A673 (cell line): Measurements from ENCODE around the gene MYO15B. TPM values are rescaled to one million over a fixed set of nuclear protein-coding genes. Genes with fewer than 3 reads are reported as not detected.

Experiments used
- BruUV-seq: library from RNA; stranded (reverse); fragments of 400-500 nt; replicated peaks from 2 replicates; lab custom pipeline; 2021; lab: Mats Ljungman, UMichigan
- CTCF ChIA-PET: fragments of 300-600 bp; sonication (Branson Sonifier 250); formaldehyde crosslinking; loops from one replicate; lab custom pipeline; 2022; ENCODE audit warnings: antibody characterized with exemption; lab: Charles Lee
- POLR2A ChIA-PET: fragments of 300-600 bp; sonication (Branson Sonifier 250); formaldehyde crosslinking; loops from one replicate; lab custom pipeline; 2022; ENCODE audit warnings: antibody characterized with exemption; ENCODE audit not compliant: low non-redundant PET; lab: Charles Lee
- DNase-seq: peaks from one replicate; pipeline ENCODE4 v3.0.0-alpha.2; 2015; ENCODE audit warnings: low spot score
- H3K27ac ChIP-seq: fragments of 200-600 bp; sonication (generic); 2 replicates; pipeline ENCODE4 v1.5.1; 2016; ENCODE audit warnings: mixed run types, low read depth, mild to moderate bottlenecking, mixed read lengths, antibody characterized with exemption, low read length; ENCODE audit not compliant: poor library complexity, severe bottlenecking
- H3K27me3 ChIP-seq: fragments of 200-600 bp; sonication (generic); replicated peaks from 2 replicates; pipeline ENCODE4 v1.6.1; 2017; ENCODE audit warnings: mixed run types, low read depth, mild to moderate bottlenecking, mixed read lengths, antibody characterized with exemption, low read length; ENCODE audit not compliant: insufficient read depth, poor library complexity
- H3K36me3 ChIP-seq: fragments of 200-600 bp; sonication (generic); 2 replicates; pipeline ENCODE4 v1.6.1; 2016; ENCODE audit warnings: mixed run types, mild to moderate bottlenecking, mixed read lengths, antibody characterized with exemption, low read length; ENCODE audit not compliant: insufficient read depth, poor library complexity, severe bottlenecking
- H3K4me1 ChIP-seq: fragments of 200-600 bp; sonication (generic); 2 replicates; pipeline ENCODE4 v1.6.1; 2017; ENCODE audit warnings: mixed run types, mild to moderate bottlenecking, mixed read lengths, antibody characterized with exemption, low read length; ENCODE audit not compliant: insufficient read depth, poor library complexity, severe bottlenecking
- H3K4me3 ChIP-seq: fragments of 200-600 bp; sonication (generic); 2 replicates; pipeline ENCODE4 v1.5.1; 2016; ENCODE audit warnings: low read depth, mixed run types, mild to moderate bottlenecking, mixed read lengths, low read length; ENCODE audit not compliant: poor library complexity, severe bottlenecking
- H3K9me3 ChIP-seq: fragments of 200-600 bp; sonication (generic); 2 replicates; pipeline ENCODE4 v1.6.1; 2016; ENCODE audit warnings: mixed run types, low read depth, mild to moderate bottlenecking, mixed read lengths, antibody characterized with exemption, low read length; ENCODE audit not compliant: poor library complexity, severe bottlenecking
- CTCF ChIP-seq: fragments of 300-800, 200-600 bp; sonication (generic); conservative IDR thresholded peaks from 2 replicates; pipeline ENCODE4 v1.5.1; 2017; ENCODE audit warnings: low read depth, mild to moderate bottlenecking, antibody characterized with exemption, low read length, moderate library complexity, mixed read lengths
- EZH2 ChIP-seq: fragments of 200-600 bp; sonication (generic); IDR thresholded peaks from 2 replicates; pipeline ENCODE4 v1.6.1; 2017; ENCODE audit warnings: borderline replicate concordance, low read depth, mild to moderate bottlenecking, mixed read lengths, antibody characterized with exemption, low read length; ENCODE audit not compliant: poor library complexity, severe bottlenecking
- intact Hi-C: fragments of 100-400 bp; cut with micrococcal nuclease; formaldehyde crosslinking; loops from one replicate; pipeline ENCODE4 v1.10.0; 2022; ENCODE audit not compliant: unreplicated experiment
- total RNA-seq: library from RNA; stranded (reverse); gene quantifications from 2 replicates; pipeline ENCODE4 v1.2.3, GENCODE V29; 2021

MYO15B gene
- total RNA-seq, 1 experiment from 2014 or later = 9.3 TPM

- POLR2A ChIA-PET = no interaction called here
- no peak overlapping the region for H3K4me3 ChIP-seq
- no peaks in the 10 kb centered on the region for H3K36me3 ChIP-seq
- H3K27ac ChIP-seq = no peak overlapping the region
- TF ChIP-seq CTCF (no peak), EZH2 (no peak)
- intact Hi-C loops = no loop called here
- BruUV-seq = no TSS peak
- CTCF ChIA-PET = no interaction called here
- H3K27me3 ChIP-seq = no peaks in the 10 kb centered on the region
- no peaks in the 10 kb centered on the region for H3K4me1 ChIP-seq
- no peaks in the 10 kb centered on the region for H3K9me3 ChIP-seq
- no peak for DNase-seq
These were observed 34.1 kb upstream of the MYO15B start for GRCh38 chr17:75553295-75554110.

- POLR2A ChIA-PET = no interaction called here
- CTCF ChIA-PET = no interaction called here
These were observed 31.9 kb upstream of the MYO15B start for GRCh38 chr17:75555679-75556153.

GRCh38 chr17:75557075-75557851 is 30.3 kb upstream of the MYO15B start:
- H3K4me3 ChIP-seq = no peak overlapping the region
- TF ChIP-seq CTCF = no peak
- TF ChIP-seq EZH2 = no peak
- no peak for DNase-seq
- no peak overlapping the region for H3K27ac ChIP-seq
- CTCF ChIA-PET = no interaction called here
- no TSS peak for BruUV-seq
- H3K4me1 ChIP-seq = no peaks in the 10 kb centered on the region
- POLR2A ChIA-PET = no interaction called here
- intact Hi-C loops = no loop called here
- no peaks in the 10 kb centered on the region for H3K36me3 ChIP-seq
- H3K27me3 ChIP-seq = no peaks in the 10 kb centered on the region
- no peaks in the 10 kb centered on the region for H3K9me3 ChIP-seq

More at GRCh38 chr17:75555679-75556153, 31.9 kb upstream of the MYO15B start:
- no TSS peak for BruUV-seq
- no peak for DNase-seq
- Histone ChIP-seq H3K27me3 (no peaks in the 10 kb centered on the region), H3K27ac (no peak overlapping the region), H3K36me3 (no peaks in the 10 kb centered on the region), H3K9me3 (no peaks in the 10 kb centered on the region), H3K4me1 (no peaks in the 10 kb centered on the region), H3K4me3 (no peak overlapping the region)
- no peak for TF ChIP-seq CTCF
- TF ChIP-seq EZH2 = no peak
- intact Hi-C loops = no loop called here
